C4-2B (cell line): ENCODE measurements around the gene ITGA5.

ENCODE experiments used
- H3K27ac ChIP-seq: fragments of 450-650 bp; 2 replicates; pipeline ENCODE4 v1.5.1; 2017
- CTCF ChIP-seq: fragments of 450-650 bp; conservative IDR thresholded peaks from 2 replicates; pipeline ENCODE4 v1.5.1; 2017; ENCODE audit warnings: mild to moderate bottlenecking
- ZFX ChIP-seq: fragments of 450-650 bp; IDR thresholded peaks from 2 replicates; pipeline ENCODE4 v1.6.1; 2017

ITGA5 gene

GRCh38 chr12:54411391-54412241 lies 7.5 kb downstream of the ITGA5 start:
- TF ChIP-seq ZFX (no peak), CTCF (no peak)
- no peak overlapping the region for H3K27ac ChIP-seq

- TF ChIP-seq CTCF (no peak), ZFX (no peak)
- H3K27ac ChIP-seq: no peak overlapping the region
Measured at GRCh38 chr12:54409267-54409666, 9.8 kb downstream of the ITGA5 start.

GRCh38 chr12:54407183-54407905 lies 11.7 kb downstream of the ITGA5 start:
- no peak overlapping the region for H3K27ac ChIP-seq
- no peak for TF ChIP-seq CTCF
- no peak for TF ChIP-seq ZFX

- H3K27ac ChIP-seq: no peak overlapping the region
- TF ChIP-seq CTCF: no peak
- no peak for TF ChIP-seq ZFX
Measured at GRCh38 chr12:54405573-54405972, 13.5 kb downstream of the ITGA5 start.

- TF ChIP-seq CTCF (no peak), ZFX (no peak)
- H3K27ac ChIP-seq: no peak overlapping the region
Measured at GRCh38 chr12:54405106-54405505, 14.0 kb downstream of the ITGA5 start.

GRCh38 chr12:54404061-54405004 lies 14.7 kb downstream of the ITGA5 start:
- no peak overlapping the region for H3K27ac ChIP-seq

More at GRCh38 chr12:54404061-54405004, 14.7 kb downstream of the ITGA5 start:
- peak; percentile 98 for TF ChIP-seq CTCF
- no peak for TF ChIP-seq ZFX
